H9 (cell line): ENCODE results near the gene HM13. TPM values are rescaled to one million over a fixed set of nuclear protein-coding genes. Genes with fewer than 3 reads are reported as not detected.

ENCODE experiments used
- DNase-seq: peaks from one replicate; pipeline ENCODE4 v3.0.0-alpha.2; 2017
- H2AFZ ChIP-seq: one replicate; pipeline ENCODE4 v1.6.1; 2013; ENCODE audit warnings: mild to moderate bottlenecking, low read length, control low read depth, moderate library complexity
- H2AK5ac ChIP-seq: 2 replicates; pipeline ENCODE4 v1.6.1; 2013; ENCODE audit warnings: low read length, control low read depth, mixed read lengths; ENCODE audit not compliant: insufficient read length
- H2BK120ac ChIP-seq: one replicate; pipeline ENCODE4 v1.6.1; 2013; ENCODE audit warnings: low read depth, mild to moderate bottlenecking, low read length, control low read depth, inconsistent platforms; ENCODE audit not compliant: poor library complexity, severe bottlenecking
- H2BK12ac ChIP-seq: 2 replicates; pipeline ENCODE4 v1.6.1; 2013; ENCODE audit warnings: low read length, control low read depth, mixed read lengths, low read depth; ENCODE audit not compliant: insufficient read length
- H2BK15ac ChIP-seq: 2 replicates; pipeline ENCODE4 v1.6.1; 2013; ENCODE audit warnings: low read depth, low read length, control low read depth
- H2BK20ac ChIP-seq: one replicate; pipeline ENCODE4 v1.6.1; 2013; ENCODE audit warnings: low read depth, mild to moderate bottlenecking, low read length, control low read depth, inconsistent platforms; ENCODE audit not compliant: poor library complexity, severe bottlenecking
- H2BK5ac ChIP-seq: 2 replicates; pipeline ENCODE4 v1.6.1; 2013; ENCODE audit warnings: low read length, control low read depth, mixed read lengths; ENCODE audit not compliant: insufficient read length
- H3K14ac ChIP-seq: 2 replicates; pipeline ENCODE4 v1.6.1; 2013; ENCODE audit warnings: low read length, control low read depth; ENCODE audit not compliant: insufficient read depth
- H3K18ac ChIP-seq: 2 replicates; pipeline ENCODE4 v1.6.1; 2013; ENCODE audit warnings: low read depth, mild to moderate bottlenecking, mixed read lengths, low read length, control low read depth; ENCODE audit not compliant: insufficient read length
- H3K23ac ChIP-seq: 2 replicates; pipeline ENCODE4 v1.6.1; 2013; ENCODE audit warnings: low read length, control low read depth, mixed read lengths, low read depth; ENCODE audit not compliant: insufficient read length
- H3K23me2 ChIP-seq: 2 replicates; pipeline ENCODE4 v1.6.1; 2013; ENCODE audit warnings: low read depth, mild to moderate bottlenecking, mixed read lengths, low read length, control low read depth; ENCODE audit not compliant: insufficient read length, poor library complexity, severe bottlenecking
- H3K27ac ChIP-seq: 2 replicates; pipeline ENCODE4 v1.5.1; 2013; ENCODE audit warnings: low read length, control low read depth, mixed read lengths, low read depth; ENCODE audit not compliant: insufficient read length
- H3K27me3 ChIP-seq: 2 replicates; pipeline ENCODE4 v1.6.1; 2013; ENCODE audit warnings: low read length, control low read depth, inconsistent platforms; ENCODE audit not compliant: insufficient read depth
- H3K4ac ChIP-seq: 2 replicates; pipeline ENCODE4 v1.6.1; 2013; ENCODE audit warnings: low read depth, mild to moderate bottlenecking, control low read depth, inconsistent platforms, low read length, moderate library complexity
- H3K4me1 ChIP-seq: 2 replicates; pipeline ENCODE4 v1.6.1; 2013; ENCODE audit warnings: low read length, control low read depth, inconsistent platforms; ENCODE audit not compliant: insufficient read depth
- H3K4me2 ChIP-seq: 2 replicates; pipeline ENCODE4 v1.6.1; 2013; ENCODE audit warnings: low read length, control low read depth, mixed read lengths; ENCODE audit not compliant: insufficient read length, insufficient read depth
- H3K56ac ChIP-seq: 2 replicates; pipeline ENCODE4 v1.6.1; 2013; ENCODE audit warnings: low read depth, mild to moderate bottlenecking, mixed read lengths, low read length, control low read depth; ENCODE audit not compliant: insufficient read length
- H3K79me1 ChIP-seq: 2 replicates; pipeline ENCODE4 v1.6.1; 2013; ENCODE audit warnings: low read depth, mild to moderate bottlenecking, moderate library complexity, low read length, control low read depth, inconsistent platforms; ENCODE audit not compliant: insufficient read depth, poor library complexity, severe bottlenecking
- H3K79me2 ChIP-seq: 2 replicates; pipeline ENCODE4 v1.6.1; 2013; ENCODE audit warnings: low read length, control low read depth, inconsistent platforms; ENCODE audit not compliant: insufficient read depth
- H3K9ac ChIP-seq: 2 replicates; pipeline ENCODE4 v1.6.1; 2013; ENCODE audit warnings: low read length, control low read depth, mixed read lengths; ENCODE audit not compliant: insufficient read length; ENCODE audit errors: extremely low read depth
- H3K9me3 ChIP-seq: one replicate; pipeline ENCODE4 v1.6.1; 2013; ENCODE audit warnings: low read depth, low read length, inconsistent platforms; ENCODE audit not compliant: control insufficient read depth
- H3T11ph ChIP-seq: one replicate; pipeline ENCODE4 v1.6.1; 2013; ENCODE audit warnings: mild to moderate bottlenecking, low read length, control low read depth, inconsistent platforms
- H4K20me1 ChIP-seq: one replicate; pipeline ENCODE4 v1.6.1; 2013; ENCODE audit not compliant: control insufficient read depth, insufficient read length, insufficient read depth
- H4K5ac ChIP-seq: 2 replicates; pipeline ENCODE4 v1.6.1; 2013; ENCODE audit warnings: low read depth, mild to moderate bottlenecking, mixed read lengths, low read length, control low read depth; ENCODE audit not compliant: insufficient read length
- H4K8ac ChIP-seq: replicated peaks from 2 replicates; pipeline ENCODE4 v1.6.1; 2013; ENCODE audit warnings: low read length, control low read depth, mixed read lengths, low read depth; ENCODE audit not compliant: insufficient read length
- H4K91ac ChIP-seq: 2 replicates; pipeline ENCODE4 v1.6.1; 2013; ENCODE audit warnings: low read depth, mild to moderate bottlenecking, moderate library complexity, mixed read lengths, low read length, control low read depth; ENCODE audit not compliant: insufficient read length
- H3K27ac Mint-ChIP-seq, 3 experiments: 2 replicates in 2 of 3; 3 replicates in 1 of 3; pipeline ENCODE4 v1.8.0; 2020 to 2021; ENCODE audit warnings: mixed read lengths in 3 of 3, mild to moderate bottlenecking in 1 of 3, moderate library complexity in 1 of 3
- H3K27me3 Mint-ChIP-seq: 2 replicates; pipeline ENCODE4 v1.8.0; 2021; ENCODE audit warnings: low read depth, mild to moderate bottlenecking, moderate library complexity, mixed read lengths
- H3K36me3 Mint-ChIP-seq, 3 experiments: 2 replicates in 2 of 3; 3 replicates in 1 of 3; pipeline ENCODE4 v1.8.0; 2020 to 2021; ENCODE audit warnings: low read depth in 3 of 3, mixed read lengths in 3 of 3; ENCODE audit not compliant: insufficient read depth in 1 of 3
- H3K4me1 Mint-ChIP-seq, 2 experiments: 2 replicates each; pipeline ENCODE4 v1.8.0; 2020; ENCODE audit warnings: mixed read lengths in 2 of 2
- H3K4me3 Mint-ChIP-seq, 2 experiments: 2 replicates in 1 of 2; 3 replicates in 1 of 2; pipeline ENCODE4 v1.8.0; 2020 to 2021; ENCODE audit warnings: mild to moderate bottlenecking in 2 of 2, mixed read lengths in 2 of 2, moderate library complexity in 1 of 2
- H3K9me3 Mint-ChIP-seq, 2 experiments: 2 replicates in 1 of 2; 3 replicates in 1 of 2; pipeline ENCODE4 v1.8.0; 2020; ENCODE audit warnings: mild to moderate bottlenecking in 2 of 2, mixed read lengths in 2 of 2, moderate library complexity in 1 of 2
- CTCF ChIP-seq: fragments of 200-600 bp; sonication (generic); conservative IDR thresholded peaks from 3 replicates; pipeline ENCODE4 v1.8.0; 2021; ENCODE audit warnings: antibody characterized with exemption, mild to moderate bottlenecking
- WGBS: extraction: QIAGEN DNeasy Blood & Tissue Kit; methylation state at CpG from one replicate; pipeline ENCODE4 v1.1.7; 2013; ENCODE audit warnings: missing lambda C conversion rate, low lambda C conversion rate, mixed read lengths; ENCODE audit not compliant: insufficient read length; ENCODE audit errors: extremely low coverage; 5-methylcytosine and 5-hydroxymethylcytosine counted together
- total RNA-seq: library from RNA; stranded (reverse); gene quantifications from 2 replicates; pipeline ENCODE4 v1.2.1, GENCODE V29; 2021

The HM13 gene
- total RNA-seq, 1 experiment from 2014 or later: 169 TPM

DNA sequence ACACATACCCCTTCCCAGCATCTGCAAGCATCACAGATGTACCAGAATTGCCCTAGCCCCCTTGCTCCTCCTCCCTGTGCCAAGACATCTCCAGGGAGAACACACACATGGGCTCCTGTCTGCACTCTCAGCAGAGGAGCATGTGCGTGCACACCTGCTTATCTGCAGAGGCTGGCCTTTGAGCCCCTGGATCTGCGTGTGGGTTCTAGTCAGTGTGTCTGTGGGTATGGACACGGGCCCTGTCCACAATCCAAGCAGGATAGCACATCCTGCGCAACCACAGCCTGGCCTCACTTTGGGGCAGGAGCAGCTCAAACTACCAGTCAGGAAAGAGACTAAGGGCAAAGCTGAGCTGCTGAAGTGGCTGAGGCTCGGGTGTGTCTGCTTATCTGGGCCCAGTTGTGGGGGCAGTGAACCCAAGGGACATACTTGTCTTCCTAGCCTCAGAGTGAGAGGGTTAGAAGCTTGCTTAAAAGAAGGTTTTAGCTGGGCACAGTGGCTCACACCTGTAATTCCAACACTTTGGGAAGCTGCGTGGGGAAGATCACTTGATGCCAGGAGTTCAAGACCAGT is 41.0 kb downstream of the HM13 start:
- Mint-ChIP-seq H3K4me1 (peaks cover 11% of the 10 kb centered on the region in 2 experiments), H3K27me3 (no peaks in the 10 kb centered on the region), H3K36me3 (peaks cover 19 to 79% (median 45%) of the 10 kb centered on the region in 3 experiments; a peak in 6 of 7 replicates), H3K27ac (peak overlapping the region in 1 of 3 experiments; percentile 89; a peak in 2 of 7 replicates), H3K4me3 (no peak overlapping the region; a peak in 1 of 5 replicates), H3K9me3 (no peaks in the 10 kb centered on the region)
- H2BK15ac ChIP-seq: no peak overlapping the region
- H2BK5ac ChIP-seq: no peak overlapping the region
- no peak overlapping the region for H3T11ph ChIP-seq
- no peak overlapping the region for H3K23ac ChIP-seq
- no peak overlapping the region for H2AFZ ChIP-seq
- H2AK5ac ChIP-seq: no peak overlapping the region
- no peak overlapping the region for H4K8ac ChIP-seq
- H4K5ac ChIP-seq: no peak overlapping the region
- no CpG with 5 or more reads among the region's 6 CpGs for WGBS
- no peaks in the 10 kb centered on the region for H4K20me1 ChIP-seq
- H3K4me2 ChIP-seq: no peak overlapping the region
- H3K23me2 ChIP-seq: no peaks in the 10 kb centered on the region
- H3K9ac ChIP-seq: no peak overlapping the region
- no peak overlapping the region for H2BK12ac ChIP-seq
- no peaks in the 10 kb centered on the region for H3K27me3 ChIP-seq
- H3K4ac ChIP-seq: no peak overlapping the region
- no peak overlapping the region for H3K14ac ChIP-seq
- H3K79me2 ChIP-seq: no peaks in the 10 kb centered on the region
- no peak overlapping the region for H2BK20ac ChIP-seq
- no peak overlapping the region for H4K91ac ChIP-seq
- H3K27ac ChIP-seq: no peak overlapping the region
- H3K56ac ChIP-seq: no peak overlapping the region
- no peak for DNase-seq
- H3K18ac ChIP-seq: no peak overlapping the region
- no peaks in the 10 kb centered on the region for H3K9me3 ChIP-seq
- no peaks in the 10 kb centered on the region for H3K79me1 ChIP-seq
- no peaks in the 10 kb centered on the region for H3K4me1 ChIP-seq
- no peak for TF ChIP-seq CTCF
- no peak overlapping the region for H2BK120ac ChIP-seq
